Stimulated activated CD4-positive, alpha-beta T cell treated with anti-CD3 and anti-CD28 coated beads, Interleukin-12 subunit alpha, Interleukin-12 subunit beta, amount 100 ng/mL, for 4 hours (primary cell): Measurements from ENCODE around the gene ZBED6.
"Not testable (repeated sequence)": the region's sequence is repeated elsewhere in the genome, so short reads cannot be mapped to it uniquely, and the experiment has no call there.

Experiments used
- DNase-seq: peaks from one replicate; pipeline ENCODE4 v3.0.0-alpha.2; 2020

Gene ZBED6, protein sequence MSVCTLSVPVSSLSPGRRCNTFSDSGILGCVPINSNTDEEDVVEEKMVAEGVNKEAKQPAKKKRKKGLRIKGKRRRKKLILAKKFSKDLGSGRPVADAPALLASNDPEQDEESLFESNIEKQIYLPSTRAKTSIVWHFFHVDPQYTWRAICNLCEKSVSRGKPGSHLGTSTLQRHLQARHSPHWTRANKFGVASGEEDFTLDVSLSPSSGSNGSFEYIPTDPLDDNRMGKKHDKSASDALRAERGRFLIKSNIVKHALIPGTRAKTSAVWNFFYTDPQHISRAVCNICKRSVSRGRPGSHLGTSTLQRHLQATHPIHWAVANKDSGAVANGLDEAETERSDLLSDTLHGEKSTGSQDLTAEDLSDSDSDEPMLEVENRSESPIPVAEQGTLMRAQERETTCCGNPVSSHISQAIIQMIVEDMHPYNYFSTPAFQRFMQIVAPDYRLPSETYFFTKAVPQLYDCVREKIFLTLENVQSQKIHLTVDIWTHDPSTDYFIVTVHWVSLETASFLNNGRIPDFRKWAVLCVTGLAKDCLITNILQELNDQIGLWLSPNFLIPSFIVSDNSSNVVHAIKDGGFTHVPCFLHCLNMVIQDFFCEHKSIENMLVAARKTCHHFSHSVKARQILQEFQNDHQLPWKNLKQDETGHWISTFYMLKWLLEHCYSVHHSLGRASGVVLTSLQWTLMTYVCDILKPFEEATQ (N-terminal part only)

GRCh38 chr1:203795441-203796235, at the start of gene ZBED6, which contains the start of gene ZC3H11A:
ZBED6 (plus strand) TSS chr1:203795623; CDS start chr1:203797523, 1,900 bp downstream.
ZC3H11A (plus strand) TSS chr1:203795623; CDS start chr1:203817071, 21,448 bp downstream.
- DNase-seq = peak; percentile 95

- no peak for DNase-seq
Measured at GRCh38 chr1:203746281-203746680, 49.1 kb upstream of the ZBED6 start.

DNA sequence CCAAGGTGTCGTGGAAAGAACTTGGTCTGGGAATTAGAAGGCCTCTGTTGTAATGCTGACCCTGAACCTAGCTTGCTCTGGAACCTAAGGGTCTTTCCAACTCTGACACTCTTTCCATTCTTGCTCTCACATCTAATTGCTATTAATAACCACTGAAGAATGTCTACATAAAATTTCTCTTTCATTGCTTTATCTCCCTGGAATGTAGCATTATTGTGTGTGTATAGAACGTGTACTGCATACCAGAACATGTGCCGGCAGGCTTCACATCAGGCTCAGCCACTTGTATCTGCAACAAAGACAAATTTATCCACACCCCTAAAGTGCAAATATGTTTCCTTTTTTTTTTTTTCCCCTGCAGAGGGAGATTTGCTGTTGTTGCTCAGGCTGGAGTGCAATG, 44.4 kb upstream of the ZBED6 start:
- no peak for DNase-seq

- not testable (repeated sequence) for DNase-seq
Measured at GRCh38 chr1:203751618-203752361, 43.6 kb upstream of the ZBED6 start.

DNA sequence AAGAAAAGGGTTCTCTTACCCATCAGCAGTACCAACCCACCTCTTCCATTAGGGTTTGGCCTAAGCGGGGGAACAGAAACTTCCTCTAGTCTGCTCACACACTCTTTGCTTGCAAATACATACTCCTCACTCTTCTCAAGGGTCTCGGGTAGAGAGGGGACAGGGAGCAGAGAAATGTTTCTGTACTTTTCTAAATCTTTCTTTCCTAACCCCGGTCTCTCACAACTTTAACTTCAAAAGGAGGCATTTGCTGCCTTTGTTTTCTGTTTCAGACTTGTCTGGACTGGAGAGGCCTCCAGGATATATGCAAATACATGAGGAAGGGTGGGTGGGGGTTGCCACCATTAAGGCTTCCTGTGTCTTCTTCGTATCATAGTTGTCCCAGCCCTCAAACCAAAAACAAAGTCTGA, 41.0 kb upstream of the ZBED6 start:
- no peak for DNase-seq

DNA sequence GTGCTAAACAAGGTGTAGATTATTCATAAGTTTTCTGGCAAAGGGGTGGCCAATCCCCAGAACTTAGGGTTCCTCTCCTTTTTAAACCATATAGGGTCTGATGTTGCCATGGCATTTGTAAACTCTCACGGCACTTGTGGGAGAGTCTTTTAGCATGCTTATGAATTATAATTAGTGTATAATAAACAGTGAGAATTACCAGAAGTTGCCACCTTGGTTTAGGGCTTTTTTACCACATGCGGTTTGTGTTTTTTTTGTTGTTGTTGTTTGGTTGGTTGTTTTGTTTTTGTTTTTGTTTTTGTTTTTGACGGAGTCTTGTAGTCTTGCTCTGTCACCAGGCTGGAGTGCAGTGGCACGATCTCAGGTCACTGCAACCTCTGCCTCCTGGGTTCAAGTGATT, 39.4 kb upstream of the ZBED6 start:
- no peak for DNase-seq

DNA sequence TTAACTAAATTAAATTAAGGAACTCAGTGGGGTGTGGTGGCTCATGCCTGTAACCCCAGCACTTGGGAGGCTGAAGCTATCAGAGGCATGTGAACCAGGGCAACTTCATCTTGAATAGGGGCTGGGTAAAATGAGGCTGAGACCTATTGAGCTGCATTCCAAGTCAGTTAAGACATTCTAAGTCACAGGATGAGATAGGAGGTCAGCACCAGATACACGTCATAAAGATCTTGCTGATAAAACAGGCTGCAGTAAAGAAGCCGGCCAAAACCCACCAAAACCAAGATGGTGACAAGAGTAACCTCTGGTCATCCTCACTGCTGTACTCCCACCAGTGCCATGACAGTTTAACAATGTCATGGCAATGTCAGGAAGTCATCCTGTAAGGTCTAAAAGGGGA, 36.7 kb upstream of the ZBED6 start:
- not testable (repeated sequence) for DNase-seq

GRCh38 chr1:203760506-203760905, 34.9 kb upstream of the ZBED6 start:
- DNase-seq = no peak

- not testable (repeated sequence) for DNase-seq
Measured at GRCh38 chr1:203761958-203762357, 33.5 kb upstream of the ZBED6 start.

- DNase-seq = no peak
Measured at GRCh38 chr1:203763505-203763904, 31.9 kb upstream of the ZBED6 start.

DNA sequence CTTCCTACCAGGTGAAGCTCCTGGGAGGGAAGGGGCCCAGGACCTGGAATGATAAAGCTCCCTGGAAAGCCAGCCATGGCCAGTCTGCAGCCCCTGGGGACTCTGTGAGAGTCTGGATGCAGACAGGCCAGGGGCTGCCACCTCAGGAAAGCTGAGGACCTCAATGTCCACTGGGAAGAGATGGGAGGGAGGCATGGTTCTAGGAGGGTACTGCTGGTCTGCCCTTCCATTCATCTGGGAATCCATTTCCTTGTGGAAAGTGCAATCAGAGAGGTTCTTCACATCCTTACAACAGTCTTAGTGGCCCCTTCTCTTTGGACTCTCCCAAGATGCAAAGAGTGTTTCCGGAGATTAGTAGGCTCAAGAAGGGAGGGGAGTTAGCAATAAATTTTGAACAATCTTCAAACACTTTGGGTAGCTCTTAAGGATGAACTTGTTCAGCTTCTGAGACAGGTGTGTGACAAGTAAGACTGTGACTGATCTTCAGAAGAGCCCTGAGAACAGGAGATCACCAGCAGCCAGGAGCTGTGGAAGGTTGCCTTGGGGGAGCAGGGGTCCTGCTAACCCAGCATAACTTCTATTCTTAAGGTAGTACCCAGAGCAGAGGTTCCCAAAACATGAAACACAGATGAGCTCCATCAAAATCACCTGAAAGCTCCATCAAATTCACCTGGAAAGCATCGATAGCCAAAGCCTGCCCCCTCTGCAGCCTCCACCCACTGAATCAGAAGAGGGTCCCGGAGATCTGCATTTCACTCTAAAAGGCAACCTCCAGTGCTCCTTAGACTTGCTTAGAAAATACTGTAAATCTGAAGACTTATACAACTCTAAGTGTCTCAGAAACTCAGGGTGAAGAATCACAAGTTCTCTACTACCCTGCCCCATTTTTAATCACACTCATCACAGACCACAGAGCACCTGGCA, 31.1 kb upstream of the ZBED6 start:
- DNase-seq = no peak

GRCh38 chr1:203765029-203765837, 30.2 kb upstream of the ZBED6 start, which contains the start of gene LAX1:
LAX1 (plus strand) TSS chr1:203765183; CDS start chr1:203765566, 383 bp downstream.
- DNase-seq = peak; percentile 58

DNA sequence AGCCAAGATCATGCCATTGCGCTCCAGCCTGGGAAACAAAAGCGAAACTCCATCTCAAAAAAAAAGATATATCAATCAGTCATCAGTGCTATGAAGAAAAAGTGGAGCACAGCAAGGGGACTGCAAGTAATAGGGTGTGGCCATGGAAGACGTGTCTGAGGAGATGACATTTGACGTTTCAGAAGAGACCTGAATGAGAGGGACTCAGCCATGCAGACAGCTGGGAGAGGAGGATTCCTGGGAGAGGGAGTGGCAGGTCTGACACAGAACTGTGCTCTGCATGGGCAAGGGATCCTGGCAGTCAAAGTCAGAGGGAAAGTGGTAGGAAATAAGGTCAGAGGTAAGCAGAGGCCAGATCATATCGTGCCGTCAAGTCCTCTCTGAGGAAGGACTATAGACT, 27.2 kb upstream of the ZBED6 start:
- DNase-seq = no peak

GRCh38 chr1:203769505-203770343, 25.7 kb upstream of the ZBED6 start:
- no peak for DNase-seq

GRCh38 chr1:203771901-203772301, 23.5 kb upstream of the ZBED6 start:
- no peak for DNase-seq

- no peak for DNase-seq
Measured at GRCh38 chr1:203772836-203773235, 22.6 kb upstream of the ZBED6 start.

DNA sequence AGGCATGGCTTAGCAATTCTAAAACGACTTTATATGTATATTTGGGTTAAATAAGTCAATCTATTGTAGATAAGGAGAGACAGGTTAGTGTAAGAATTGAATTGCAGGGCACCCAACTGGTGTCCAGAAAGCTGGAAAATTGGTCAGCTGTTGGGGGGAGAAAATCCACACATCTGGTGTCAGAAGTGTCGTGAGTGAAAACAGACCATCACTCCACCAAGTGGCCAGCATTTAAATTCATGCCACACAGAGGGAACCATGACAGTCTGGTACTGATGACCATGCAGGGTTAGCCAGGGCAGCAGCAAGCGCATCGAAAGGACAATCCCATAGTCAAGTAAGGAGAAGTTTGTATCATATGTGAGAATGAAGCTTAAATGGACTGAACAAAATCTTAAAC, 18.8 kb upstream of the ZBED6 start:
- no peak for DNase-seq

- no peak for DNase-seq
Measured at GRCh38 chr1:203777596-203777995, 17.8 kb upstream of the ZBED6 start.

- no peak for DNase-seq
Measured at GRCh38 chr1:203778146-203778545, 17.3 kb upstream of the ZBED6 start.
